CD14-positive monocyte (primary cell): ENCODE results near the gene TLR9. TPM values are rescaled to one million over a fixed set of nuclear protein-coding genes. Genes with fewer than 3 reads are reported as not detected.

ENCODE experiments used
- DNase-seq, 3 donors: peaks; one replicate each; pipeline ENCODE4 v3.0.0-alpha.2; 2011 to 2022
- H2AFZ ChIP-seq: 2 replicates; pipeline ENCODE4 v1.6.0; 2012; ENCODE audit warnings: mild to moderate bottlenecking, low read depth, low read length, inconsistent platforms; ENCODE audit not compliant: insufficient read depth, poor library complexity, severe bottlenecking
- H3K27ac ChIP-seq, 2 donors: 1 replicate in 1 of 2; 2 replicates in 1 of 2; pipeline ENCODE4 v1.5.1; 2012 to 2013; ENCODE audit warnings: low read length in 2 of 2, control low read depth in 1 of 2, inconsistent platforms in 1 of 2, low read depth in 1 of 2, mild to moderate bottlenecking in 1 of 2
- H3K27me3 ChIP-seq, 2 donors: one replicate each; pipeline versions ENCODE4 v1.6.0 to v1.6.1; 2011 to 2013; ENCODE audit warnings: low read length in 2 of 2; ENCODE audit not compliant: control insufficient read depth in 2 of 2, insufficient read depth in 2 of 2
- H3K36me3 ChIP-seq, 2 donors: replicated peaks in 1 of 2; 1 replicate in 1 of 2; 2 replicates in 1 of 2; pipeline versions ENCODE4 v1.5.1 to v1.6.1; 2012 to 2013; ENCODE audit warnings: low read length in 2 of 2, control low read depth in 1 of 2, inconsistent platforms in 1 of 2, mild to moderate bottlenecking in 1 of 2; ENCODE audit not compliant: insufficient read depth in 2 of 2, control insufficient read depth in 1 of 2
- H3K4me1 ChIP-seq, 2 donors: 1 replicate in 1 of 2; 2 replicates in 1 of 2; pipeline versions ENCODE4 v1.5.1 to v1.6.1; 2012 to 2013; ENCODE audit warnings: low read length in 2 of 2, control low read depth in 1 of 2, inconsistent platforms in 1 of 2, mild to moderate bottlenecking in 1 of 2, moderate library complexity in 1 of 2; ENCODE audit not compliant: insufficient read depth in 2 of 2, control insufficient read depth in 1 of 2
- H3K4me2 ChIP-seq: replicated peaks from 2 replicates; pipeline ENCODE3; 2012; ENCODE audit warnings: low read length, moderate library complexity, mild to moderate bottlenecking; ENCODE audit not compliant: poor library complexity, severe bottlenecking; ENCODE audit errors: extremely low read depth
- H3K4me3 ChIP-seq, 3 experiments: fragments of 200-600 bp in 1 of 3; sonication (generic) in 1 of 3; replicated peaks in 1 of 3; 1 replicate in 2 of 3; 2 replicates in 1 of 3; pipeline ENCODE4 v1.5.1; 2011 to 2013; ENCODE audit warnings: low read length in 3 of 3, mild to moderate bottlenecking in 3 of 3, control low read depth in 2 of 3, low read depth in 2 of 3, inconsistent platforms in 1 of 3, moderate library complexity in 1 of 3
- H3K79me2 ChIP-seq: 2 replicates; pipeline ENCODE4 v1.6.0; 2012; ENCODE audit warnings: mild to moderate bottlenecking, control low read depth, inconsistent platforms, low read length, moderate library complexity; ENCODE audit not compliant: insufficient read depth
- H3K9ac ChIP-seq: 2 replicates; pipeline ENCODE4 v1.6.0; 2017; ENCODE audit warnings: low read length, mild to moderate bottlenecking; ENCODE audit not compliant: insufficient read depth, poor library complexity, severe bottlenecking
- H3K9me3 ChIP-seq, 2 donors: replicated peaks in 1 of 2; 1 replicate in 1 of 2; 2 replicates in 1 of 2; pipeline versions ENCODE4 v1.5.1 to v1.6.1; 2012 to 2013; ENCODE audit warnings: low read length in 2 of 2, control low read depth in 1 of 2; ENCODE audit not compliant: control insufficient read depth in 1 of 2, insufficient read depth in 1 of 2
- H4K20me1 ChIP-seq: 2 replicates; pipeline ENCODE4 v1.6.0; 2012; ENCODE audit warnings: mild to moderate bottlenecking, low read length, control low read depth, moderate library complexity; ENCODE audit not compliant: insufficient read depth
- H3K27ac Mint-ChIP-seq, 7 donors: one replicate each; pipeline ENCODE4 v1.8.0; 2020; ENCODE audit warnings: mild to moderate bottlenecking in 7 of 7, mixed read lengths in 7 of 7, moderate library complexity in 6 of 7, inconsistent platforms in 2 of 7
- H3K27me3 Mint-ChIP-seq, 3 donors: one replicate each; pipeline ENCODE4 v1.8.0; 2021 to 2022; ENCODE audit warnings: low read depth in 3 of 3, mild to moderate bottlenecking in 3 of 3, mixed read lengths in 3 of 3, moderate library complexity in 3 of 3, inconsistent platforms in 1 of 3
- H3K36me3 Mint-ChIP-seq, 2 donors: one replicate each; pipeline ENCODE4 v1.8.0; 2020; ENCODE audit warnings: mixed read lengths in 2 of 2, inconsistent platforms in 1 of 2, mild to moderate bottlenecking in 1 of 2
- H3K4me1 Mint-ChIP-seq: one replicate; pipeline ENCODE4 v1.8.0; 2020; ENCODE audit warnings: mild to moderate bottlenecking, mixed read lengths
- H3K4me3 Mint-ChIP-seq, 2 donors: one replicate each; pipeline ENCODE4 v1.8.0; 2020; ENCODE audit warnings: mild to moderate bottlenecking in 2 of 2, mixed read lengths in 2 of 2, moderate library complexity in 1 of 2
- H3K9me3 Mint-ChIP-seq, 7 donors: one replicate each; pipeline ENCODE4 v1.8.0; 2020 to 2022; ENCODE audit warnings: mixed read lengths in 7 of 7, mild to moderate bottlenecking in 6 of 7, moderate library complexity in 6 of 7, inconsistent platforms in 2 of 7
- CTCF ChIP-seq: fragments of 200-600 bp; IDR thresholded peaks from one replicate; pipeline ENCODE4 v1.8.0; 2022; ENCODE audit warnings: antibody characterized with exemption, mild to moderate bottlenecking
- WGBS: methylation state at CpG from one replicate; pipeline ENCODE4 v1.1.5; 2013; ENCODE audit warnings: missing lambda C conversion rate; ENCODE audit not compliant: insufficient coverage; 5-methylcytosine and 5-hydroxymethylcytosine counted together
- intact Hi-C, 2 donors: fragments of 100-400 bp; cut with micrococcal nuclease; formaldehyde crosslinking; loops; one replicate each; pipeline versions ENCODE4 v1.15.0 to v1.15.1; 2023
- polyA plus RNA-seq, 3 donors: library from polyadenylated mRNA; depleted of rRNA in 1 of 3; unstranded in 2 of 3; stranded (reverse) in 1 of 3; fragments of 300-500 nt in 2 of 3; fragments of >200 nt in 1 of 3; fragmentation: Illumina TruSeq in 2 of 3; gene quantifications; 1 replicate in 2 of 3; 2 replicates in 1 of 3; pipeline ENCODE4 v1.2.3, GENCODE V29; 2012 to 2021

The TLR9 gene
- polyA plus RNA-seq, 3 donors, result 0.91 TPM; not detected in 2

GRCh38 chr3:52243791-52244628 is 18.6 kb upstream of the TLR9 start:
- Mint-ChIP-seq H3K27me3 (no peaks in the 10 kb centered on the region), H3K4me3 (peak overlapping the region; percentile 80 to 91), H3K36me3 (peaks cover 24 to 26% of the 10 kb centered on the region in 2 donors), H3K9me3 (peaks cover 0 to 5% (median 0%) of the 10 kb centered on the region in 7 donors), H3K27ac (peak overlapping the region; percentile 97 to 100 (median 99)), H3K4me1 (peaks cover 68% of the 10 kb centered on the region)
- Histone ChIP-seq H3K4me2 (peak overlapping the region; percentile 79), H3K4me3 (peak overlapping the region in 1 of 3 experiments; percentile 74), H3K27me3 (no peaks in the 10 kb centered on the region), H2AFZ (peak overlapping the region; percentile 58), H3K9me3 (no peaks in the 10 kb centered on the region), H3K4me1 (peaks cover 68 to 77% of the 10 kb centered on the region in 2 donors), H3K79me2 (peaks cover 60% of the 10 kb centered on the region), H4K20me1 (peaks cover 16% of the 10 kb centered on the region), H3K27ac (peak overlapping the region; percentile 98 to 99), H3K36me3 (peaks cover 13% of the 10 kb centered on the region in 2 donors), H3K9ac (peak overlapping the region; percentile 84)
- no peak for TF ChIP-seq CTCF
- peak; percentile 93 to 97 (median 96) for DNase-seq
- WGBS, result 13% methylated on average over 7 of the region's 9 CpGs
- intact Hi-C loops, result loop anchor here (5.0 kb wide), 1 partner anchor 33 kb away; the partner anchor contains the start of gene WDR82 (in 2 of the 2)

GRCh38 chr3:52242039-52242438 is 16.6 kb upstream of the TLR9 start:
- TF ChIP-seq CTCF, result no peak
- Mint-ChIP-seq H3K4me1 (peaks cover 65% of the 10 kb centered on the region), H3K9me3 (peaks cover 0 to 5% (median 0%) of the 10 kb centered on the region in 7 donors), H3K36me3 (peaks cover 6 to 9% of the 10 kb centered on the region in 2 donors), H3K27ac (no peak overlapping the region), H3K4me3 (no peak overlapping the region), H3K27me3 (no peaks in the 10 kb centered on the region)
- H3K4me3 ChIP-seq, result no peak overlapping the region
- H3K27ac ChIP-seq, result no peak overlapping the region
- H3K36me3 ChIP-seq, result no peaks in the 10 kb centered on the region
- no peak overlapping the region for H3K4me2 ChIP-seq
- H2AFZ ChIP-seq, result no peak overlapping the region
- no peaks in the 10 kb centered on the region for H3K9me3 ChIP-seq
- H3K4me1 ChIP-seq, result peaks cover 69 to 80% of the 10 kb centered on the region in 2 donors
- intact Hi-C loops, result loop anchor here (5.0 kb wide), 1 partner anchor 35 kb away; the partner anchor contains the start of gene WDR82 (in 2 of the 2)
- 92% methylated on average over 1 of the region's 1 CpG for WGBS
- peaks cover 15% of the 10 kb centered on the region for H4K20me1 ChIP-seq
- no peak overlapping the region for H3K9ac ChIP-seq
- no peak for DNase-seq
- peaks cover 60% of the 10 kb centered on the region for H3K79me2 ChIP-seq
- H3K27me3 ChIP-seq, result no peaks in the 10 kb centered on the region
